KMS-11 (cell line): ENCODE results near the gene LGR5.

Experiments
- H2AFZ ChIP-seq: fragments of 200-600 bp; sonication (generic); 2 replicates; pipeline ENCODE4 v1.6.1; 2016; ENCODE audit warnings: antibody characterized with exemption, mixed run types, low read depth
- H3K27ac ChIP-seq: fragments of 200-600 bp; sonication (generic); 2 replicates; pipeline ENCODE4 v1.6.1; 2016; ENCODE audit warnings: mild to moderate bottlenecking, mixed run types
- H3K27me3 ChIP-seq: fragments of 200-600 bp; sonication (generic); 2 replicates; pipeline ENCODE4 v1.6.1; 2017; ENCODE audit warnings: mild to moderate bottlenecking, low read depth, mixed run types, moderate library complexity; ENCODE audit not compliant: insufficient read depth
- H3K36me3 ChIP-seq: fragments of 200-600 bp; sonication (generic); 2 replicates; pipeline ENCODE4 v1.6.1; 2017; ENCODE audit warnings: mild to moderate bottlenecking, mixed run types; ENCODE audit not compliant: insufficient read depth
- H3K4me1 ChIP-seq: fragments of 200-600 bp; sonication (generic); 2 replicates; pipeline ENCODE4 v1.6.1; 2016; ENCODE audit warnings: mild to moderate bottlenecking, low read depth, mixed run types; ENCODE audit not compliant: poor library complexity, severe bottlenecking
- H3K4me2 ChIP-seq: fragments of 200-600 bp; sonication (generic); 2 replicates; pipeline ENCODE4 v1.7.0; 2016; ENCODE audit warnings: mild to moderate bottlenecking, mixed run types
- H3K4me3 ChIP-seq: fragments of 200-600 bp; sonication (generic); IDR thresholded peaks from 2 replicates; pipeline ENCODE4 v1.6.1; 2017; ENCODE audit warnings: low read depth, low read length, mixed read lengths; ENCODE audit not compliant: insufficient read depth
- H3K79me2 ChIP-seq: fragments of 200-600 bp; sonication (generic); 2 replicates; pipeline ENCODE4 v1.6.1; 2016; ENCODE audit warnings: low read depth, mixed run types; ENCODE audit not compliant: insufficient read depth
- H3K9ac ChIP-seq: fragments of 200-600 bp; sonication (generic); 2 replicates; pipeline ENCODE4 v1.6.1; 2016; ENCODE audit warnings: mild to moderate bottlenecking, mixed run types
- H4K20me1 ChIP-seq: fragments of 200-600 bp; sonication (generic); 2 replicates; pipeline ENCODE4 v1.6.1; 2016; ENCODE audit warnings: mild to moderate bottlenecking, mixed run types; ENCODE audit not compliant: insufficient read depth
- CTCF ChIP-seq: fragments of 200-600 bp; sonication (generic); conservative IDR thresholded peaks from 2 replicates; pipeline ENCODE4 v1.6.1; 2017; ENCODE audit warnings: low read depth, mild to moderate bottlenecking, antibody characterized with exemption, low read length, moderate library complexity, mixed read lengths

LGR5 gene

GRCh38 chr12:71474791-71475190 is 35.2 kb downstream of the LGR5 start:
- Histone ChIP-seq H3K4me3 (no peak overlapping the region), H3K9ac (no peak overlapping the region), H3K27me3 (no peaks in the 10 kb centered on the region), H3K27ac (no peak overlapping the region), H2AFZ (no peak overlapping the region), H4K20me1 (no peaks in the 10 kb centered on the region), H3K4me1 (no peaks in the 10 kb centered on the region), H3K4me2 (no peak overlapping the region), H3K36me3 (no peaks in the 10 kb centered on the region; the same call in 1 of the 2 replicates), H3K79me2 (no peaks in the 10 kb centered on the region)
- TF ChIP-seq CTCF = no peak

- H3K79me2 ChIP-seq = no peaks in the 10 kb centered on the region
- H3K4me1 ChIP-seq = no peaks in the 10 kb centered on the region
- H3K9ac ChIP-seq = no peak overlapping the region
- H4K20me1 ChIP-seq = no peaks in the 10 kb centered on the region
- H2AFZ ChIP-seq = no peak overlapping the region
- TF ChIP-seq CTCF = no peak
- no peaks in the 10 kb centered on the region for H3K27me3 ChIP-seq
- H3K36me3 ChIP-seq = no peaks in the 10 kb centered on the region; the same call in 1 of the 2 replicates
- H3K4me2 ChIP-seq = no peak overlapping the region
- no peak overlapping the region for H3K4me3 ChIP-seq
- H3K27ac ChIP-seq = no peak overlapping the region
These were observed 35.7 kb downstream of the LGR5 start for GRCh38 chr12:71475280-71475679.

GRCh38 chr12:71476513-71476912 is 36.9 kb downstream of the LGR5 start:
- H2AFZ ChIP-seq = no peak overlapping the region
- no peaks in the 10 kb centered on the region for H3K4me1 ChIP-seq
- no peak overlapping the region for H3K4me2 ChIP-seq
- no peak overlapping the region for H3K4me3 ChIP-seq
- H3K27ac ChIP-seq = no peak overlapping the region
- no peaks in the 10 kb centered on the region; the same call in 1 of the 2 replicates for H3K36me3 ChIP-seq
- no peaks in the 10 kb centered on the region for H4K20me1 ChIP-seq
- no peak for TF ChIP-seq CTCF
- no peaks in the 10 kb centered on the region for H3K79me2 ChIP-seq
- no peaks in the 10 kb centered on the region for H3K27me3 ChIP-seq
- no peak overlapping the region for H3K9ac ChIP-seq

- H3K27me3 ChIP-seq = no peaks in the 10 kb centered on the region
- H3K9ac ChIP-seq = no peak overlapping the region
- no peaks in the 10 kb centered on the region; the same call in 1 of the 2 replicates for H3K36me3 ChIP-seq
- no peaks in the 10 kb centered on the region for H4K20me1 ChIP-seq
- H3K4me3 ChIP-seq = no peak overlapping the region
- H2AFZ ChIP-seq = no peak overlapping the region
- no peak overlapping the region for H3K4me2 ChIP-seq
- no peaks in the 10 kb centered on the region for H3K79me2 ChIP-seq
- TF ChIP-seq CTCF = no peak
- H3K4me1 ChIP-seq = no peaks in the 10 kb centered on the region
- no peak overlapping the region for H3K27ac ChIP-seq
These were observed 38.0 kb downstream of the LGR5 start for GRCh38 chr12:71477609-71478008.

- Histone ChIP-seq H3K4me2 (no peak overlapping the region), H3K9ac (no peak overlapping the region), H3K4me1 (no peaks in the 10 kb centered on the region), H3K4me3 (no peak overlapping the region), H3K79me2 (no peaks in the 10 kb centered on the region), H3K27me3 (no peaks in the 10 kb centered on the region), H2AFZ (no peak overlapping the region), H4K20me1 (no peaks in the 10 kb centered on the region), H3K36me3 (no peaks in the 10 kb centered on the region; the same call in 1 of the 2 replicates), H3K27ac (no peak overlapping the region)
- no peak for TF ChIP-seq CTCF
These were observed 38.7 kb downstream of the LGR5 start for GRCh38 chr12:71478270-71478669.
